Muscle layer of colon (tissue), 2 donors: Measurements from ENCODE around the gene SESN1.

Experiments
- H3K27ac ChIP-seq: one replicate; pipeline ENCODE4 v1.7.0; 2013; ENCODE audit warnings: low read depth, mild to moderate bottlenecking, low read length, moderate library complexity
- H3K27me3 ChIP-seq, 2 donors: one replicate each; pipeline ENCODE4 v1.7.0; 2013; ENCODE audit warnings: low read length in 2 of 2, mild to moderate bottlenecking in 2 of 2; ENCODE audit not compliant: insufficient read depth in 2 of 2, control insufficient read depth in 1 of 2
- H3K36me3 ChIP-seq: one replicate; pipeline ENCODE4 v1.7.0; 2013; ENCODE audit warnings: mild to moderate bottlenecking, low read length; ENCODE audit not compliant: insufficient read depth
- H3K4me1 ChIP-seq: one replicate; pipeline ENCODE4 v1.7.0; 2013; ENCODE audit warnings: mild to moderate bottlenecking, low read length; ENCODE audit not compliant: insufficient read depth
- H3K4me3 ChIP-seq, 2 donors: one replicate each; pipeline ENCODE4 v1.7.0; 2013; ENCODE audit warnings: low read length in 2 of 2, low read depth in 1 of 2, mild to moderate bottlenecking in 1 of 2, moderate library complexity in 1 of 2
- H3K9ac ChIP-seq: one replicate; pipeline ENCODE4 v1.7.0; 2013; ENCODE audit warnings: low read length
- H3K9me3 ChIP-seq: one replicate; pipeline ENCODE4 v1.7.0; 2013; ENCODE audit warnings: mild to moderate bottlenecking, low read length
- donor health status: abdominal sarcoma.
- donor health status: Adenocarcinoma of cecum.

Gene SESN1

DNA sequence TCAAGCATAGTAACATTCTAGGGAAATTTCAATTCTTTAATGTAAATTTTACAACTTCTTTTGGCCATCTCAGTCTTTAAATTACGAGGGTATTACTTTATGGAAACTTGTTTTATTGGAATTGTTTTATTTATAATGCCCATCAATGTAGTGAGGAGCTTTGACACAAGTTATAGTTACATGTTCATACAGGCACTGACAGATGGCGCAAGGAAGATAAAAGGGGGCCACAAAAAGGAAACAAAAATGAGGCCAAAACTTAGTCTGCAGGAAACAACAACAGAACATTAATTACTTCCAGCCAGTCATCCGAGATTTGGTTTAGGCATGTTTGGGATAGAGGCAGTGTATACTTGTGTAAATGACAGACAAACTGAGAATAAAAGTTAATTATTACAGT is 18.3 kb downstream of the SESN1 start:
- Histone ChIP-seq H3K27me3 (no peaks in the 10 kb centered on the region), H3K27ac (no peak overlapping the region), H3K4me1 (peaks cover 43% of the 10 kb centered on the region)

DNA sequence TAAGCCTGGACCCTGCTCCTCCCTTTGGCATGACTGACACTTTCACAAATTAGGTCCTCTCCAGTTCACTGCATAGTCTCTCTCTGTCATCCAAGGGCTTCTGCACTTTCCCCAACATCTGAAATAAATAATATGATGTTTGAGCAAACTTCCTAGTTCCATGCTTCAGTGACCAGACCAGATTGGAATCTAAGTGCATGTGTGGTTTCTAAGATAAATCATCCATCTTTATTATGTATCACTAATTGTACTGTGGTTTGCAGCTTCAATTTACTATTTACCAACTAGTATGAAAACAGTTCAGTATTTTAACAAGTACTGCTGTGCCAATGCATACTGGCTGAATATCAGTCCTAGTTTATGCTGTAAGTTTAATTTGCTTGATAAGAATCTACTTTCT is 18.7 kb downstream of the SESN1 start:
- no peak overlapping the region for H3K27ac ChIP-seq
- peaks cover 38% of the 10 kb centered on the region for H3K4me1 ChIP-seq
- no peaks in the 10 kb centered on the region for H3K9me3 ChIP-seq

More for the DNA sequence above, 18.3 kb downstream of the SESN1 start:
- Histone ChIP-seq H3K9ac (no peak overlapping the region), H3K36me3 (no peaks in the 10 kb centered on the region), H3K9me3 (no peaks in the 10 kb centered on the region), H3K4me3 (no peak overlapping the region)

DNA sequence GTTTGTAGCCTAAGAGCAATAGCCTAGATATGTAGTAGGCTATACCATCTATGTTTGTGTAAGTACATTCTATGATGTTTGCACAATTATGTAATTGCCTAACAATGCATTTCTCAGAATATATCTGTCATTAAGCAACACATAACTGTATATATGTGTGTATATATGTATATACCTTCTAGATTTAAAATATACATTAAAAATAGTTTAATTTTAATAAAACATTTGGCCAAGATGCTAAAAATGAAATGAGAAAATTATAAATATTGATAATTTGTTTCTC is 20.6 kb downstream of the SESN1 start:
- no peaks in the 10 kb centered on the region for H3K27me3 ChIP-seq
- no peak overlapping the region for H3K9ac ChIP-seq
- H3K4me3 ChIP-seq: no peak overlapping the region
- peaks cover 26% of the 10 kb centered on the region for H3K4me1 ChIP-seq
- H3K9me3 ChIP-seq: no peaks in the 10 kb centered on the region
- H3K27ac ChIP-seq: no peak overlapping the region
- H3K36me3 ChIP-seq: no peaks in the 10 kb centered on the region

More for the DNA sequence above, 18.7 kb downstream of the SESN1 start:
- Histone ChIP-seq H3K9ac (no peak overlapping the region), H3K36me3 (no peaks in the 10 kb centered on the region), H3K4me3 (no peak overlapping the region), H3K27me3 (no peaks in the 10 kb centered on the region)

DNA sequence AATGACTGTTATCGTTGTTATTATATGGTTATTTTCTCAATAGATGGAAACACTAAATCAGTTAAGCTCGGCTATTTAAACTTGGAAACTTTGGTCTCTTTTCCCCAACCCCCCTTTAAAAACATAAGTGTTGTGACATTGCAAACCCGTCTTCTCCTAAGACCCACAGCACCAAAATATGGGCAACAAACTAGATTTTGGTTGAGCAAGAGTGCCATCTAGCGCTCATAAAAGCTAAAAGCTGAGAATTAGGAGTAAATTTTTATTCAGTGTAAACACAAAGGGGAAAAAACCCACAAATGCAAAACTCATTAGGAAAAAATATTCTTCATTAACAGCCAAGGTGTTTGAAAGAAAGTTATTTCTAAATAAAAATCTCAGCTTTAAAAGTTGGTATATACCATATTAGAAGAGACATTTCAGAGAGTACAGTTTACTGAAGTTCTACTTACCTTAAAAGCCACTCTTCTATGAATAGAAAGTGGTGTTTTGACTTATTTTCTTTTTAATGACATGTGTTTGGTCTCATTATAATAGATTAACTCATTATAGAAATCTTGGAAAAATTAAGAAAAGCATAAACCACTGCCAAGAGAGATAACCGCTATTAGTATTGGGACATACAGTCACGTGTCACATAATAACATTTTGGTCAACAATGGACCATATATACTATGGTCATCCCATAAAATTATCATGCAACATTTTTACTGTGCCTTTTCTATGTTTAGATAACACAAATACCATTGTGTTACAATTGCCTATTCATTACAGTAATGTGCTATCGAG is 21.1 kb downstream of the SESN1 start:
- Histone ChIP-seq H3K9me3 (no peaks in the 10 kb centered on the region), H3K4me3 (no peak overlapping the region), H3K9ac (no peak overlapping the region), H3K27ac (no peak overlapping the region), H3K36me3 (no peaks in the 10 kb centered on the region), H3K27me3 (no peaks in the 10 kb centered on the region), H3K4me1 (peaks cover 23% of the 10 kb centered on the region)

DNA sequence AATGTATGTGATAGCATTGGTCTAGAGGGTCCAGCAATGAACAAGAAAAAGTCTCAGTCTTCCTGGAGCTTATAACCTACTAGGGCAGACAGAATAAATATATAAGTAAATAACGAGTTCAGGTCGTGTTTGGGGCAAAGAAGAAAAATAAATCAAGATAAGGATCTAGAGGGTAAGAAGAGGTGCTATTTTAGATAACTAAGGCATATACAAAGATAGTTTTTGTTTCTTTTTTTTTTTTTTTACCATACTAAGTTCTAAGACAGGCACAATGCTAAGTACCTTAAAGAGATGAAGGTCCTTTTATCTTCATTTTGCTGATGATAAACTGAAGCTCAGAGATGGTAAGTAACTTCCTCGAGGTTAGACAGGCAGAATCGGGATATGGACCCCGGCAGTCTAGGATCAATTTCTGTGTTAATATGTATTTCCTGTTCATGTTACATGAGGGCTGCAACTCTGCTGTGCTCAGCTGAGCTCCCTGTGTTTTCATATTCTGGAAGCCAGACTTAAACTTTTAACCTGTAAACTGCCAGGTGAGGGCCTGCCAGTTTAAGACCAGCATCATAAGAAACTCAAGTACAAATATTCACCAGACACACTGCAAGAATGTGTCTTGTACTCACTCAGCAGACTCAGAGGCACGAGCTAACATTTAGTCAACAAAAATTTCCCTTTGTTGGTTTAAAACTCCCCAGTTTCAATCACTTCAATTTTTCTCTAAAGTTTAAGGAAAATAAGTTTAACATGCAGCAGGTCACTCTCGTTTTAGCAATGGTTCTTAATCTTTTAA is 23.3 kb downstream of the SESN1 start:
- no peaks in the 10 kb centered on the region for H3K36me3 ChIP-seq
- H3K4me3 ChIP-seq: no peak overlapping the region
- H3K9ac ChIP-seq: no peak overlapping the region
- peaks cover 11% of the 10 kb centered on the region for H3K4me1 ChIP-seq
- no peaks in the 10 kb centered on the region for H3K27me3 ChIP-seq
- no peak overlapping the region for H3K27ac ChIP-seq
- no peaks in the 10 kb centered on the region for H3K9me3 ChIP-seq

DNA sequence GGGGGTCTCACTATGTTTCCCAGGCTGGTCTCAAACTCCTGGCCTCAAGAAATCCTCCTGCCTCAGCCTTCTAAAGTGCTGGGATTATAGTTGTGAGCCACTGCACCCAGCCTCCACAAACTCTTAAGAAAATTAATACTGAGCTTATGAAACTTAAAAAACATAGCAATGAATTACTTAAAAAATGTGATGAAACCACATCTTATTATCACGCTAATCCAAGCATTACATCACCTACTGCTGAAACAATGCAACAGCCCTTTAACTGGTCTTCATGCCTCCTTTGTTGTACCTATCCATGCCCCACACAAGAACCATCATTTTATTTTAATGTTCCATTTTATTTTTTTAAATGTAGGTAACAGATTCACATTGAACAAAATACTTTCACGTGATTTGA is 24.9 kb downstream of the SESN1 start:
- H3K4me3 ChIP-seq: no peak overlapping the region
- H3K4me1 ChIP-seq: peaks cover 6% of the 10 kb centered on the region
- no peaks in the 10 kb centered on the region for H3K27me3 ChIP-seq
- H3K27ac ChIP-seq: no peak overlapping the region
- H3K9ac ChIP-seq: no peak overlapping the region
- no peaks in the 10 kb centered on the region for H3K36me3 ChIP-seq
- no peaks in the 10 kb centered on the region for H3K9me3 ChIP-seq

DNA sequence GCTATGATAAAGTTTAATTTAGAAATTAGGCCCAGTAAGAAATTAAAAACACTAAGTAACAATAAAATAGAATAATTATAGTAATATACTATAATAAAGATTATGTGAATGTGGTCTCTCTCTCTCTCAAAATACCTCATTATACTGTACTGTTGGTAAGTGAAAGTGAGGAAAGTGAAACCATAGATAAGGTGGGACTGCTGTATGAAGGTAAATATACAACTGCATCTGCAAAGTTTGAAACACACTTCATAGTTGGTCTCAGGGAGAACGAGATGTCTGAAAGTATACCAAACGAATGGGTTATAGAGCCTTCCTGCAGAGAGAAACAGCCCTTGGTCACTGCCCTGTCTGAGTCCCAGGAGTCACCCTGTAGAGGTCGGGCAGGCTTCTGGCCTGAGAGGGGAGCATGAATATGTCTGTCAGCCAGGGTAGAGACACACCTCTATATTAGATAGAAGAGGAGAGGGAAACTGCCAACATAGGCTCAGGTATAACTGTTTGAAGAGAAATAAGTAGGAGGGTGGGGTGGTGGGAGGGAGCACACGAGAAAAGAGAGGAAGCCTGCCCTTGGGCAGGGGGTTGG is 31.8 kb downstream of the SESN1 start:
- Histone ChIP-seq H3K9ac (no peak overlapping the region), H3K4me1 (peaks cover 23% of the 10 kb centered on the region), H3K27ac (no peak overlapping the region), H3K9me3 (no peaks in the 10 kb centered on the region), H3K27me3 (no peaks in the 10 kb centered on the region), H3K4me3 (no peak overlapping the region), H3K36me3 (no peaks in the 10 kb centered on the region)

DNA sequence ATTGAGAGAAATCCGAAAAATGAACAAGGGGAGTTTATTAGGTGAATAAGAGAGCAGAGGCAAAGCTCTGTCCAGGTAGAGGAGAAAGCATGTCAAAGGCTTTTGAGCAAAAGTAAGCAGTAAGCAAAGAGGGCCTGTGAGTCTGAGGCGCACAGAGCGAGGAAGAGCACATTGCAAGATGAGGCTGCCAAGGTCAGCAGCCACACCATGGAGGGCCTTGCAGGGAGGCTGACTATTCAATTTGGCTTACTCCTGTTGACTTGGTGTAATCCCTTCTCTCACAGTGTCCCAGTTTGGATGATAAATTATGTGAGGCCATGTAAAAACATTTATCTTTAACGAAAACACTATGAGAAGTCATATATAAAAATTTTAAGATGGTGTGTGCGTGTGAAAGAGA is 32.4 kb downstream of the SESN1 start:
- Histone ChIP-seq H3K9me3 (no peaks in the 10 kb centered on the region), H3K27me3 (no peaks in the 10 kb centered on the region), H3K4me1 (peaks cover 27% of the 10 kb centered on the region), H3K36me3 (no peaks in the 10 kb centered on the region), H3K4me3 (no peak overlapping the region), H3K9ac (no peak overlapping the region), H3K27ac (no peak overlapping the region)

DNA sequence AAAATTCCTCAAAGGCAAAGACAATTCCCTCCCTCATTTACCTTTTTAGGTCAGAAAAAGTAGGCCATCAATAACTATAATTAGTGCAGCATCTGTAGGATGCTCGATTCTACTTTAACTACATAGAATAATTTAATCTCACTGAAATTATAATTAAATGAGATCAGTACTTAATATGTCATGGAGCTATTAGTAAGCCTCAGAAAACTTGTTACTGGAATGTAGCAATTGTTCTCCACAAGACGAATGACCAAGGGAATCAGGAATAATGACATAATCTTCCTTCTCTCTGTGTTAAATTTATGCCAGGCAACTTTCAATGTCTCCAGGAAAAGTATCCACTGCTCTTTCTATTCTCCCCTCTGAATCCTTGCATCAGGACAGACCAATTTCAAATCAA is 34.1 kb downstream of the SESN1 start:
- Histone ChIP-seq H3K4me1 (peaks cover 28% of the 10 kb centered on the region), H3K27me3 (no peaks in the 10 kb centered on the region), H3K36me3 (no peaks in the 10 kb centered on the region), H3K27ac (no peak overlapping the region), H3K9ac (no peak overlapping the region), H3K9me3 (no peaks in the 10 kb centered on the region), H3K4me3 (no peak overlapping the region)

DNA sequence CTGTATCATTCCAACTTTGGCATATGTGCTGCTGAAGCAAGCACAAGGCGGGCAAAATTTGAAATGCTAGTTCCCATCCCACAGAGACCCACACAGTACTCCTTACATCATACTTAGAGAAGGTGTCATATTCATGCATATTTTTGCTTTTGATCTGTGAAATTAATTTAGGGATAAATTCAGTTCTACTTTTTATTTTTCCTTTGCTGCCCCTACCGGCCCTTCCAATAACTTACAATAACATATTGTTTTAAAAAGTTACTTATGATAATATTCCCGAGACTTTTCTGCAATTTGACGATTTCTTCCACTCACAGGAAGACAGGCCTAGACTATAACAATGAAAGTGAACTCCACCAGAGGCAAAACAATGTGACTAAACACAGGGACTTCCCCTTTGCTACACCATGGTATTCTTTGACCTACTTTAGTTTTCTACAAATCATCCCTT is 35.0 kb downstream of the SESN1 start:
- H3K4me3 ChIP-seq: no peak overlapping the region
- no peaks in the 10 kb centered on the region for H3K27me3 ChIP-seq
- no peak overlapping the region for H3K9ac ChIP-seq
- peak overlapping the region; percentile 30 for H3K27ac ChIP-seq
- peaks cover 28% of the 10 kb centered on the region for H3K4me1 ChIP-seq
- no peaks in the 10 kb centered on the region for H3K36me3 ChIP-seq
- no peaks in the 10 kb centered on the region for H3K9me3 ChIP-seq

DNA sequence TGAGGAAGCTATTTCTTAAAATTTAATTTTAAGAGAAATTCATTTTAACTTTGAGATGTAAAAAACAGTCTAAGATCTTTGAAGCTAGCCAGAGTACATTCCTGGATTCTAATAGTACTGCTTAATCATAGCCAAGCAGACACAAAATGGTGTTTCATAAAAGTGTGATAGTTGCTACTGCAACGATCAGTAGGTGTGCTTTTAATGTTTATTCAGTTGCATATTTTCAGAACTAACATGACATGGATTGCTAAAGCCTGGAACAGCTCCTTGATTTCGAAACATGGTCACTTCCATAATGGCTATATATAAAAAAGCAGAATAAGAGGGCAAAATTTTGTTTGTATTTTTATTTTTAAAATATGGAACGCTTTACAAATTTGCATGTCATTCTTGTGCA is 35.5 kb downstream of the SESN1 start:
- Histone ChIP-seq H3K27ac (no peak overlapping the region), H3K9ac (no peak overlapping the region), H3K4me3 (no peak overlapping the region), H3K9me3 (no peaks in the 10 kb centered on the region), H3K36me3 (no peaks in the 10 kb centered on the region), H3K27me3 (no peaks in the 10 kb centered on the region), H3K4me1 (peaks cover 27% of the 10 kb centered on the region)
